GM12872 (cell line): ENCODE measurements around the gene SORCS2.

Source experiments
- CTCF ChIP-seq: IDR thresholded peaks from 3 replicates; pipeline ENCODE4 v1.5.1; 2011; ENCODE audit warnings: low read depth, mild to moderate bottlenecking, low read length, moderate library complexity; ENCODE audit not compliant: insufficient read depth

SORCS2 gene

DNA sequence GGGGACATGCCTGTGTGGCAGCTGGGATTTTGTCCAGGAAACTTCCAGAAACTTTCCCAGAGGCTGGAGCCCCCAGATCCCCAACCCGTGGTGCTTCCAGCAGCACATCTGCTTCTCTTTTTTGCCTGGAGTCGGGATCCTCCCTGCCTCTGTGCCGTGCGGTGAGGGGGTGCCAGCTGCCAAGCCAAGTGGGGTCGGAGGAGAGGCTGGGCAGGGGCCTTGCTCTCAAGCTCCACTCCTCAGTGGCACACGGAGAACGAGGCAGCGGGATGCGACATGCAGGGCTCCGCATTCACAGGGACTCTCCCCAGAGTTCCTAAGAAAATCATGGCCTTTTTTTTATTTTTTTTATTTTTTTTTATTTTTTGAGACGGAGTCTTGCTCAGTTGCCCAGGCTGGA lies 121.7 kb downstream of the SORCS2 start:
- TF ChIP-seq CTCF = no peak

GRCh38 chr4:7315286-7315685 lies 122.9 kb downstream of the SORCS2 start:
- TF ChIP-seq CTCF = no peak

DNA sequence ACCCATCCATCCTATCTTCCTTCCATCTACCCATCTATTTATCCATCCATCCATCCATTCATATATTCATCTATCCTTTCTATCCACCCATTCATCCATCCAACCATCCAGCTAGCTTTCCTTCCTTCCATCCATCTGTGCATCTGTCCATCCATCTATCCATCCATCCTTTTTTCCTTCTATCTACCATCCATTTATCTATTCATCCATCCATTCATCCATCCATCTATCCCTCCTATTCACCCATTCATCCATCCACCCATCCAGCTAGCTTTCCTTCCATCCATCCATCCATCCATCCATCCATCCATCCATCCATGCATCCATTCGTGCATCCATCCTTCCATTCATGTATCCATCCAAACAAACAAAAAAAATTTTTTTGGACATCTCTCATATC lies 123.6 kb downstream of the SORCS2 start:
- TF ChIP-seq CTCF = no peak

GRCh38 chr4:7319024-7319423 lies 126.7 kb downstream of the SORCS2 start:
- TF ChIP-seq CTCF = no peak

DNA sequence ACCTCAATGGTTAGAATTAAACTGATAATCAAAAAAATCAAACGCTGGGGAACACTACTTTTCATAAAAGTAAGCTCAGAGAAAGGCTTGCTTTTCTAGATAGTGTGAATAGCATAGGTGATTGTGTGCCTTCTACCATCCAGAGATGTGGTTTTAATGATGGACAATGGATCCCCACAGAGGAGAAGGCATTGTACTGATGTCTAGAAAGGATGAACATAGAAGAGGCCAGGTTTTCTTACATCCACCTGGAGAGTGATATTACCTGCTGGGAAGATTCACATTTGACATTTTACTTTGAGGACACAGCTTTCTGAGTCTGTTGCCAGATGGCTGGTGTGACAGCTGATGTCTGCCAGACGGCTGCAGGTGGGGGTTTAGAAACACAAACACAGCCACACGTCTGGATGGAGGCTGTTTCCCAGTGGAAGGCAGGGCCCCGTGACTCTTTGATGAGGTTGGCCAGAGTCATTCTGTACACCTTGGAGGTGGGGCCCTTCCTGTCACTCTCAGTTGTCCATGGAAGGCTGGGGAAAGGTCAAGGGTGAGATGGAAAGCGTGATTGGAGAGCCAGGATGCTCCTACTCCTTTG lies 128.0 kb downstream of the SORCS2 start:
- TF ChIP-seq CTCF = no peak

GRCh38 chr4:7322166-7322991 lies 130.0 kb downstream of the SORCS2 start:
- TF ChIP-seq CTCF = no peak

DNA sequence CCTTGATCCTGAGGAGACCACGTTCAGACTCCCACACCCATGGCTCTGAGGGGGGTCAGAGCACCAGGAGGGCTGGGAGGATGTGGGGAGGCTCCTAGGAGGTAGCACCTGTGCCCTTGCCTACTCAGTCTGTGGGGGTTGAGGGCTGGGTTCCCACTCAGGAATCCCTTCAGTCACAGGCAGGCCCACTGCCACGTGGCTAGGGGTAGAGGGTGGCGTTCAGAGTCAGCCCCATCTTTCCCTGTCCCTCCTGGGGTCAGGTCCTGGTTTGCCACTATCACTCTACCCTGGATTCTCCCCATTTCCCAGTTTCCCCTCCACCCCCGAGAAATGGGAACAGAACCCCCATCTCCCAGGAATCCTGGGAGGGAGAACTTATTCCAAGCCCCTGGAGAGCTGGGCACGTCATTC lies 131.1 kb downstream of the SORCS2 start:
- TF ChIP-seq CTCF = no peak
